HEK293 (cell line): Measurements from ENCODE around the gene ZRANB1.

Experiments
- CTCF ChIA-PET: fragments of 350-600 bp; formaldehyde crosslinking; extraction: SDS; loops from one replicate; lab custom pipeline; 2021; ENCODE audit warnings: antibody characterized with exemption; lab: Yijun Ruan, JAX
- POLR2A ChIA-PET: fragments of 300-600 bp; formaldehyde crosslinking; extraction: SDS; loops from one replicate; lab custom pipeline; 2020; ENCODE audit warnings: antibody characterized with exemption, inconsistent platforms; lab: Yijun Ruan, JAX
- H3K27ac ChIP-seq: fragments of 200-500 bp; sonication (Bioruptor generic); 2 replicates; pipeline ENCODE4 v1.5.1; 2014; ENCODE audit warnings: low read depth, low read length, control low read depth, inconsistent platforms; ENCODE audit errors: extremely low read depth
- H3K36me3 ChIP-seq, 2 experiments: fragments of 200-500 bp in 1 of 2; sonication (Bioruptor generic) in 1 of 2; 1 replicate in 1 of 2; 2 replicates in 1 of 2; pipeline ENCODE4 v1.5.1; 2014 to 2017; ENCODE audit warnings: inconsistent platforms in 2 of 2, low read length in 2 of 2; ENCODE audit not compliant: control insufficient read depth in 2 of 2, insufficient read depth in 1 of 2
- H3K4me1 ChIP-seq: fragments of 200-500 bp; sonication (Bioruptor generic); 2 replicates; pipeline ENCODE4 v1.5.1; 2014; ENCODE audit warnings: mild to moderate bottlenecking, low read length, inconsistent platforms; ENCODE audit not compliant: control insufficient read depth, insufficient read depth
- H3K4me3 ChIP-seq: 2 replicates; pipeline ENCODE4 v1.5.1; 2011; ENCODE audit warnings: low read depth, mild to moderate bottlenecking, control low read depth, low read length, moderate library complexity
- H3K9me3 ChIP-seq: fragments of 200-500 bp; sonication (Bioruptor generic); 2 replicates; pipeline ENCODE4 v1.5.1; 2014; ENCODE audit warnings: low read depth, low read length, inconsistent platforms; ENCODE audit not compliant: control insufficient read depth, insufficient read depth
- GLIS1 ChIP-seq: fragments of 450-650 bp; formaldehyde crosslinking; IDR thresholded peaks from 2 replicates; pipeline ENCODE4 v1.5.1; 2016; ENCODE audit warnings: missing biosample characterization, missing genetic modification characterization
- OSR2 ChIP-seq: fragments of 450-650 bp; formaldehyde crosslinking; IDR thresholded peaks from 2 replicates; pipeline ENCODE4 v1.5.1; 2016; ENCODE audit warnings: missing biosample characterization, missing genetic modification characterization
- PRDM2 ChIP-seq: fragments of 450-650 bp; formaldehyde crosslinking; IDR thresholded peaks from 2 replicates; pipeline ENCODE4 v1.5.1; 2016; ENCODE audit warnings: missing biosample characterization, missing genetic modification characterization, borderline replicate concordance
- ZEB2 ChIP-seq: fragments of 450-650 bp; formaldehyde crosslinking; IDR thresholded peaks from 2 replicates; pipeline ENCODE4 v1.5.1; 2016; ENCODE audit warnings: missing biosample characterization, missing genetic modification characterization
- ZNF121 ChIP-seq: fragments of 450-650 bp; formaldehyde crosslinking; IDR thresholded peaks from 2 replicates; pipeline ENCODE4 v1.5.1; 2016; ENCODE audit warnings: missing biosample characterization, missing genetic modification characterization
- ZNF140 ChIP-seq: fragments of 450-650 bp; formaldehyde crosslinking; IDR thresholded peaks from 2 replicates; pipeline ENCODE4 v1.5.1; 2016; ENCODE audit warnings: missing biosample characterization, missing genetic modification characterization
- ZNF248 ChIP-seq: fragments of 450-650 bp; formaldehyde crosslinking; IDR thresholded peaks from 2 replicates; pipeline ENCODE4 v1.5.1; 2017; ENCODE audit warnings: missing biosample characterization, missing genetic modification characterization
- ZNF266 ChIP-seq: fragments of 450-650 bp; formaldehyde crosslinking; IDR thresholded peaks from 2 replicates; pipeline ENCODE4 v1.5.1; 2016; ENCODE audit warnings: missing biosample characterization, missing genetic modification characterization, low read depth
- ZNF335 ChIP-seq: fragments of 450-650 bp; formaldehyde crosslinking; conservative IDR thresholded peaks from 2 replicates; pipeline ENCODE4 v1.5.1; 2016; ENCODE audit warnings: missing biosample characterization, missing genetic modification characterization
- ZNF488 ChIP-seq: fragments of 450-650 bp; formaldehyde crosslinking; IDR thresholded peaks from 2 replicates; pipeline ENCODE4 v1.5.1; 2016; ENCODE audit warnings: missing biosample characterization, missing genetic modification characterization
- ZNF530 ChIP-seq: fragments of 450-650 bp; formaldehyde crosslinking; IDR thresholded peaks from 2 replicates; pipeline ENCODE4 v1.5.1; 2016; ENCODE audit warnings: low read depth, missing biosample characterization, missing genetic modification characterization
- ZNF558 ChIP-seq: fragments of 450-650 bp; formaldehyde crosslinking; IDR thresholded peaks from 2 replicates; pipeline ENCODE4 v1.5.1; 2016; ENCODE audit warnings: missing biosample characterization, missing genetic modification characterization
- ZNF596 ChIP-seq: fragments of 450-650 bp; IDR thresholded peaks from 2 replicates; pipeline ENCODE4 v1.5.0; 2018; ENCODE audit warnings: missing biosample characterization, mild to moderate bottlenecking, missing genetic modification characterization, moderate library complexity
- ZNF701 ChIP-seq: fragments of 450-650 bp; formaldehyde crosslinking; IDR thresholded peaks from 2 replicates; pipeline ENCODE4 v1.5.1; 2016; ENCODE audit warnings: missing biosample characterization, missing genetic modification characterization
- ZSCAN30 ChIP-seq: fragments of 450-650 bp; IDR thresholded peaks from 2 replicates; pipeline ENCODE4 v1.5.1; 2018; ENCODE audit warnings: missing biosample characterization, mild to moderate bottlenecking, missing genetic modification characterization, moderate library complexity

ZRANB1 gene

DNA sequence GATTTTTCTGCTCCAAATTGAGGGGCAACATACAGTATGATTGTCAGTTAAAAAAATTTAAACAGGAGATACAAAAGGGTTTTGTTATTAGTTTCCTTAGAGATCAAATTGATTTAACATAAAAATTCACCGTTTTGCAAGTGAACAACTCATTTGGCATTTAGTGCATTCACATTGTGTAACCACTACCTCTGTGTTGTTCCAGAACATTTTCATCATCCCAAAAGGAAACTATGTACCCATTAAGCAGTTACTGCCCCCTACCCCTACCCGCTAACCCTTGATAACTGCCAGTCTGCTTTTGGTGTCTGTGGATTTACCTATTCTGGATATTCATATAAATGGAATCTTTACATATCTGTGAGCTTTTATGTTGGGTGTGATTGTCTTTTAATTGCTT, 3.1 kb downstream of the ZRANB1 start:
- no peak overlapping the region for H3K4me3 ChIP-seq
- ChIA-PET CTCF (interaction anchor here (0.7 kb wide), 1 partner anchor 127 kb away, joined by 3 read pairs; no protein-coding TSS in a partner anchor), POLR2A (interaction anchor here (1.2 kb wide), 1 partner anchor 29 kb away, joined by 4 read pairs; no protein-coding TSS in a partner anchor)
- peaks cover 12% of the 10 kb centered on the region for H3K4me1 ChIP-seq
- TF ChIP-seq ZNF530 (tag by site-specific recombination) (no peak), PRDM2 (tag by site-specific recombination) (no peak), OSR2 (tag by site-specific recombination) (no peak), ZNF335 (tag by site-specific recombination) (no peak), ZNF596 (tag by site-specific recombination) (no peak), ZNF558 (tag by site-specific recombination) (no peak)
- peaks cover 0 to 6% of the 10 kb centered on the region in 2 experiments; a peak in 2 of 3 replicates for H3K36me3 ChIP-seq
- no peaks in the 10 kb centered on the region for H3K9me3 ChIP-seq
- H3K27ac ChIP-seq: no peak overlapping the region

- H3K27ac ChIP-seq: no peak overlapping the region
- no peak overlapping the region for H3K4me3 ChIP-seq
- TF ChIP-seq ZNF248 (no peak), GLIS1 (no peak), ZNF266 (tag by site-specific recombination) (no peak), ZEB2 (tag by site-specific recombination) (0 out of 2 replicates have a peak, but pooled peaks have one; percentile 21), ZNF140 (tag by site-specific recombination) (no peak), OSR2 (tag by site-specific recombination) (peak; percentile 43; the same call in 1 of the 2 replicates)
- peaks cover 0 to 6% of the 10 kb centered on the region in 2 experiments; a peak in 2 of 3 replicates for H3K36me3 ChIP-seq
- POLR2A ChIA-PET: no interaction called here
- CTCF ChIA-PET: no interaction called here
- no peaks in the 10 kb centered on the region for H3K9me3 ChIP-seq
- H3K4me1 ChIP-seq: peaks cover 12% of the 10 kb centered on the region
Measured at GRCh38 chr10:124946945-124947344, 5.0 kb downstream of the ZRANB1 start.

GRCh38 chr10:124949543-124949942, 7.6 kb downstream of the ZRANB1 start:
- Histone ChIP-seq H3K9me3 (no peaks in the 10 kb centered on the region), H3K36me3 (no peaks in the 10 kb centered on the region; a peak in 1 of 3 replicates), H3K27ac (no peak overlapping the region), H3K4me3 (no peak overlapping the region), H3K4me1 (peaks cover 17% of the 10 kb centered on the region)
- CTCF ChIA-PET: no interaction called here
- TF ChIP-seq ZNF488 (tag by site-specific recombination) (no peak), ZNF701 (tag by site-specific recombination) (no peak), ZSCAN30 (tag by site-specific recombination) (no peak), ZNF121 (tag by site-specific recombination) (peak; percentile 95)
- POLR2A ChIA-PET: no interaction called here
